Activated naive CD8-positive, alpha-beta T cell (primary cell): ENCODE measurements around the gene FAM20C.

Experiments
- H3K27ac Mint-ChIP-seq: one replicate; pipeline ENCODE4 v1.8.0; 2021; ENCODE audit warnings: mixed read lengths
- H3K27me3 Mint-ChIP-seq: one replicate; pipeline ENCODE4 v1.8.0; 2021; ENCODE audit warnings: mixed read lengths
- H3K36me3 Mint-ChIP-seq: one replicate; pipeline ENCODE4 v1.8.0; 2021; ENCODE audit warnings: mixed read lengths
- H3K4me1 Mint-ChIP-seq: one replicate; pipeline ENCODE4 v1.8.0; 2021; ENCODE audit warnings: low read depth, mixed read lengths
- H3K4me3 Mint-ChIP-seq: one replicate; pipeline ENCODE4 v1.8.0; 2021; ENCODE audit warnings: mild to moderate bottlenecking, mixed read lengths
- H3K9me3 Mint-ChIP-seq: one replicate; pipeline ENCODE4 v1.8.0; 2021; ENCODE audit warnings: low read depth, mixed read lengths

FAM20C gene

DNA sequence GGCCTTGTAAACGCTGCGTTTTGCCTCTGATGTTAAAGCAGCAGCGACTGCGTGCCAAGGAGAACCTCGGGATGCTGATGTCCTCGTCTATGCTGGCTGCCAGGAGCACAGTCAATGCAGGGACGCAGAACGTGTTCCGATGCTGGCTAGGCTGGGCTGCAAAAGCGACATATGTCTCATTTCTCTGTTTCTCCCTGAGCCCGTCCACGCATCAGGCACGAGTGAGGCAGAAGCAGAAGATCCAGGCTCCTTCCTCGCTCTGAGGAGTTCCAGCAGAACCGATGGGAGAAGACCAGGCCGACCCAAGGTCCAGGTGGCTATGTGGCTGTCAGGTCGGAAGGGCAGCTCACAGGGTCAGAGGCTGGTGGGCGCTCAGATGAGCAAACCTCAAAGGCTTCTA lies 93.9 kb downstream of the FAM20C start:
- Mint-ChIP-seq H3K27me3 (peaks cover 10% of the 10 kb centered on the region), H3K9me3 (no peaks in the 10 kb centered on the region), H3K4me3 (no peak overlapping the region), H3K4me1 (no peaks in the 10 kb centered on the region), H3K27ac (no peak overlapping the region), H3K36me3 (no peaks in the 10 kb centered on the region)

DNA sequence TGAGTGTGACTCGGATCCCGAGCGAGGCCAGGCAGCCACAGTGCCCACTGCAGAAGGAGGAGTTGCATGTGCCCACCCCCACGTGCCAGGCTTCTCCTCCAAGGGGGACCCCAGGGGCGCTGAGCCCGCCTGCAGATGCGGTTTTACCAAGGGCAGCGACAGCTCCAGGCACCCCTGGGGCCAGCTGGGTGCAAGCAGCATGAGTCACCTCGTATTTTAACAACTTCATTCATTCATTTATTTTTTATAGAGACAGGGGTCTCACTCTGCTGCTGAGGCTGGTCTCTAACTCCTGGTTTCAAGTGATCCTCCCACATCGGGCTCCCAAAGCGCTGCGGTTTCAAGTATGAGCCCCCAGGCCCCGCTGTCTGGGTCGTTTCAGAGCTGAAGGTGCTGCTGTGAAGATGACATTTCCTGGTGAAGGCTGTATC lies 96.3 kb downstream of the FAM20C start:
- H3K36me3 Mint-ChIP-seq: no peaks in the 10 kb centered on the region
- H3K27ac Mint-ChIP-seq: no peak overlapping the region
- no peaks in the 10 kb centered on the region for H3K9me3 Mint-ChIP-seq
- no peak overlapping the region for H3K4me3 Mint-ChIP-seq
- H3K27me3 Mint-ChIP-seq: peaks cover 23% of the 10 kb centered on the region
- no peaks in the 10 kb centered on the region for H3K4me1 Mint-ChIP-seq

DNA sequence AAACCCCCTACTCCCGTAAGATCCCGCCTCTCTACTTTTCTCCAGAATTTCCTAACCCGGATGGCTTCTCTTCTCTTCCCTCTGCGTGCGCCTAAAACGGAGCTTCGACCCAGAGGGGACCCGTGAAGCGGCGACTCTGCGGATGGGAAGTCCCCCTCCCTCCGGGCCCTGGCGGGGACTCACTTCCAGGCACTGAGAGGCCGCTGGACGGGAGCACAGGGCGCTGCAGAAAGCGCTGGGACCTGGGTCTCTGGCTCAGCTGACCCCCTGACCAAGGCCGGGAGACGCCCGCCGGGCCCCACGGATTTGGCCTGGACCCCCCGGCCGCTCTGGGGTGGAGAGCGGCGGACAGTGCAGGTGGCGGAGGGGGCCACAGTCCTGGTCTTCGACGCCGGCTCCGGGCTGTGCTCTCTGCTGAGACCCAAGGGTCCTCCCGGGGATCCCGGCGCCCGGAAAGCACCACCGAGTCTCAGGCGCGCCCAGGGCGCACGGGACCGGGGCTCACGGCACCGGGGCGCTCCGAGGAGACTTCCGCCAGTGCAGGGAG lies 96.9 kb downstream of the FAM20C start:
- H3K27me3 Mint-ChIP-seq: peaks cover 23% of the 10 kb centered on the region

DNA sequence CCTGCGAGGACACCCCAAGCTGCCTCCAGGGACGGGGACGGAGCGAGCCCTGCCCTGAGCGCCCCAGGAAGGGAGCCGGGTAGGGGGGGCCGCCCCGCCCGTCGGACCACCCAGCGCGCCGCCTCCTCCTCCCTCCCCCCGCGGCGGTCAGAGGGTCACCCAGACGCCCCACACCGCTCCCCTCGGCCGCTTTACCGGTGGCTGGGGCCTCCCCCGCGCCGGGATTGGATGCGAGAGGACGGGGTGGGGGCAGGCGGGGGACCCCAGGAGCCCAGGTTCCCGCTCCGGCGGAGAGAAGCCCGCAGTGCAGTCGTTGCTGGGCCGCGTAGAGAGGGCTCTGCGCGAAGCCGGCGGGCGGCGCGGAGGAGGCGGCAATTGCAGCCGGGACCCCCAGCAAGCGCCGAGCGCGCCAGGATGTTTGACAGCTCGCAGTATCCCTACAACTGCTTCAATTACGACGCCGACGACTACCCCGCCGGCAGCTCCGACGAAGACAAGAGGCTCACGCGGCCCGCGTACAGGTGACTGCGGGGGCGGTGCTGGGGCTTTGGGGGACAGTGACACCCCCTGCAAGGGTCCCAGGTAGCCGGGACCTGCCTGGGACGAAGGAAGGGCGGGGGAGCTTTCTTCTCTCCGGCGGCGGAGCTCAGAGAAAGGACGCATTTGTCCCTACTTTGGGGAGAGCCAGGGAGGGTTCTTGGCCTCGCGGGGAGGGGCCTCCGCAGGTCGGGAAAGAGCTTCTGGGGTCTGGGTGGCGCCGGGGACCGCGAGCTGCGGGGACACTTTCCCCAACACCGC lies 97.6 kb downstream of the FAM20C start, which contains the start of gene FOXL3:
Gene FOXL3, plus strand, starts transcription at position 415 of the 798 bp plus-strand sequence. Its CDS starts 0 bp downstream, at position 415.
- H3K36me3 Mint-ChIP-seq: no peaks in the 10 kb centered on the region
- H3K4me1 Mint-ChIP-seq: no peaks in the 10 kb centered on the region
- H3K27ac Mint-ChIP-seq: no peak within 1 kb of the TSS
- peaks cover 26% of the 10 kb centered on the region for H3K27me3 Mint-ChIP-seq
- H3K4me3 Mint-ChIP-seq: no peak within 1 kb of the TSS
- H3K9me3 Mint-ChIP-seq: no peaks in the 10 kb centered on the region

More for the DNA sequence above, 96.9 kb downstream of the FAM20C start:
- Mint-ChIP-seq H3K36me3 (no peaks in the 10 kb centered on the region), H3K4me1 (no peaks in the 10 kb centered on the region), H3K27ac (no peak overlapping the region), H3K4me3 (no peak overlapping the region), H3K9me3 (no peaks in the 10 kb centered on the region)

DNA sequence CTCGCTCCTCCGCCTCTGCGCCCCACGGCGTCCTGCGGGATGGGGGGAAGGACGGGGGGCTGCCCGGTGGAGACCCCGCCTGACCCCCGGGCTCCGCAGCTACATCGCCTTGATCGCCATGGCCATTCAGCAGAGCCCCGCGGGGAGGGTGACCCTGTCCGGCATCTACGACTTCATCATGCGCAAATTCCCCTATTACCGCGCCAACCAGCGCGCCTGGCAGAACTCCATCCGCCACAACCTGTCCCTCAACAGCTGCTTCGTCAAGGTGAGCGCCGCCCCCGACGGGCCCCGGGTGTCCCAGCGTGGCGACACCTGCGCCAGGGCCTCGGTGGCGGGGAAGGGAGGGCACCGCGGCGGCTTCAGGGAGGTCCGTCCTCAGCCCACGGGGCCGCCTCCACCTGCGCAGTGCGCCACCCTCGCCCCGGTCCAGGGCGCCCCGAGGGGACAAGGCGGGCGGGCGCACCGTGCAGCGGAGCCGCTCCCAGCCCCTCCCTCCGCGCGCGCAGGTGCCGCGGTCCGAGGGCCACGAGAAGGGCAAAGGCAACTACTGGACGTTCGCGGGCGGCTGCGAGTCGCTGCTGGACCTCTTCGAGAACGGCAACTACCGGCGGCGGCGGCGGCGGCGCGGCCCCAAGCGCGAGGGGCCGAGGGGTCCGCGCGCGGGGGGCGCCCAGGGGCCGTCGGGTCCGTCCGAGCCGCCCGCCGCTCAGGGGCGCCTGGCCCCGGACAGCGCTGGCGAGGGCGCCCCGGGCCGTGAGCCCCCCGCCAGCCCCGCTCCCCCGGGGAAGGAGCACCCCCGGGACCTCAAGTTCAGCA lies 98.4 kb downstream of the FAM20C start:
- H3K36me3 Mint-ChIP-seq: no peaks in the 10 kb centered on the region
- H3K27me3 Mint-ChIP-seq: peaks cover 24% of the 10 kb centered on the region
- no peaks in the 10 kb centered on the region for H3K4me1 Mint-ChIP-seq
- H3K27ac Mint-ChIP-seq: no peak overlapping the region
- H3K4me3 Mint-ChIP-seq: no peak overlapping the region
- H3K9me3 Mint-ChIP-seq: no peaks in the 10 kb centered on the region

DNA sequence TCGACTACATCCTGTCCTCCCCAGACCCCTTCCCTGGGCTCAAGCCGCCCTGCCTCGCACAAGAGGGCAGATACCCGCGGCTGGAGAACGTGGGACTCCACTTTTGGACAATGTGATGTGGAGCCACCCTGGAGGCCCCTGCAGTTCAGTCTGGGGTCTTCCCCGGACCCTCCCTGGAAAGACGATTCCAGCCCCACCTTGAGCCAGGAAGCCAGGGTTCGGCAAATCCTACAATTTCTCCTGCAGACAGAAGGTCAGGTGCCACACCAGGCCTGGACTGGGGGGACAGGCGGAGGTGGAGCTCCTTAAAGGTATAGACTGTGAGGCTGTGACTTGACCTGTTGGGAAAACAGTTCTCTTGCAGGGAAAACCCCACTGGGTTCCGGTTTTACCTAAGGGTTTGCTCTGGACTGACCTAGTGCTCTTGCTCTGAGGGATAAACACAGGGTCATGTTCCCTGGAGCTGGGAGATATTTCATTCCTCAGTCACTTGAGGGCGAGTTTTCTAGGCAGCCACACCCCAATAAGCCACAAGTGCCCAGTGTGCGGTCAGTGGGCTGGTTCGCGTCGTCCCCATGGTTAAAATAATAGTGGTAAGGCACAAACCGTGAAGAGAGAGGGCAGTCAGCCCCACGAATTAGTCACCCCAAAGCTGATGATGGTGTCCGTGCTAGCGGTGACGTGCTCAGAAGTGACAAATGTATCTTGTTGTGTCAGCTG lies 99.2 kb downstream of the FAM20C start:
- no peak overlapping the region for H3K4me3 Mint-ChIP-seq
- H3K36me3 Mint-ChIP-seq: no peaks in the 10 kb centered on the region
- peaks cover 24% of the 10 kb centered on the region for H3K27me3 Mint-ChIP-seq
- no peaks in the 10 kb centered on the region for H3K9me3 Mint-ChIP-seq
- no peaks in the 10 kb centered on the region for H3K4me1 Mint-ChIP-seq
- H3K27ac Mint-ChIP-seq: no peak overlapping the region

DNA sequence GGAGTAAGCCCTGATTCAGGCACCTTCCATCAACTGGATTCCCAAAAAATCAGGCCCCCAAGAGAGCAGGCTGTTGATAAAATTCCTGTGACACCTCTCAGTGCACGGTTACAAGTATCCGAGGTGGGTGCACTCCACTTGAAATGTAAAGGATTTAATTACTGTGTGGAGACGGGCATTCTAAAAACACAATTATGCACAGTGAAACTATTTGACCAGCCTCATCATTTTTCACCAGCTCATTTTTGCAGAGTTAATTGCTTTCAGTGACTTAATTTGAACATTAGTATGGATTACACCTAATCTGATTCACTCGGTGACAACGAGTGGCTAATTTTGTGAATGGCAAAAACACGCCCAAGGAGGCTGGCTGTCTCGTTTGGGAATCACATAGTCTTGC lies 99.9 kb downstream of the FAM20C start:
- Mint-ChIP-seq H3K9me3 (no peaks in the 10 kb centered on the region), H3K4me3 (no peak overlapping the region), H3K27me3 (peaks cover 24% of the 10 kb centered on the region), H3K27ac (no peak overlapping the region), H3K4me1 (no peaks in the 10 kb centered on the region), H3K36me3 (no peaks in the 10 kb centered on the region)

DNA sequence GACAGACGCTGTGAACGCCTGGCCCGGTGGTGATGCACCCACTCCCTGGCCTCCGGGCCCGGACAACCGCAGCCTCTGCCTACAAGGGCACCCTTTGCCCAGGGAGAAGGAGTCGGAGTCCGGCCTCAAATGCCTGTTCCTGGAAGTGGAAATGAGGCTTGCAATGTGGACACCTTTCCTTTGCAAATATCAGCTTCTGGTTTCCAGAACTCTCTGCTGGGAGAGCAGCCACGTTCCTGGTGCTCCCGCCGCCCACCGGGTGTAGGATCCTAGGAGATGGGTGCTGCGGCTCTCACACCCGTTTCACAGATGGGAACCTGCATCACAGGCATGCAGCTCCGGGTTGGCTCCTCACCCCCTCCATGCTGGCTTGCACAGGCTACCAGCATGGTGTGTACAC lies 100.5 kb downstream of the FAM20C start:
- H3K27me3 Mint-ChIP-seq: peaks cover 22% of the 10 kb centered on the region
- no peaks in the 10 kb centered on the region for H3K9me3 Mint-ChIP-seq
- no peak overlapping the region for H3K4me3 Mint-ChIP-seq
- H3K4me1 Mint-ChIP-seq: no peaks in the 10 kb centered on the region
- H3K27ac Mint-ChIP-seq: no peak overlapping the region
- no peaks in the 10 kb centered on the region for H3K36me3 Mint-ChIP-seq

DNA sequence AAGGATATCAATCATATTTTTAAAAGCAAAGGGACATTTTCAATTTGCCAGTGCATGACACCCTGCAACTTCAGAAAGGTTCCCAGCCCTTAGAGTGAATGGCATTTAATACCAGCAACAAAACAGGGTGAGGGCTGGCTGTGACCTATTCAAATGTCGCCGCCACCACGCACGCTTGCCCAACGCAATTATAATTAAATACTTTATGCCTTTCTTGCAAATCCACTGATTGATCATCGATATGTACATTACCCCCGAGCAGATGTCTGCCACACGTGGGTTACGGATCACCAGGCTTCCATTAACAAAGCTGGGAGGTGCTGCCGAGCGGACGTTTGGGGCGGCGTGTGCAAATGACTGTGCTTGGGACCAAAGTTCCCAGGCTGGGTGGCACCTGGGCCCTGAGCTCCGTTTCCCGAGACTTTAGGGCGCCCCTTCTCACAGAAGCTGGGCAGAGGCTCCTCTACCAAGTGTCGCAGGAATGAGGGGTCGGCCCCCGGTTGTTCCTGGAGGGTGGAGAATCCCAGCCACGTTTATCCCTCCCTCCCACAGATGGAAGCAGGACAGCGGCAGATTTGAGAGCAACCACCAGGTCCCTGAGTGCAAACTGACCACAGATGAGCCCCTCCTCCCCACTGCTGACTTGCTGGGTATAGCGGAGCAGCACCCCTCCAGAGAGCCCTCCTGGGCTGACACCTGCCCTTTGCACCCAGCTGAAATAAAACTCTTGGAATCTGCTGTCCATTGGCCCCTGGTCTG lies 101.5 kb downstream of the FAM20C start:
- no peak overlapping the region for H3K4me3 Mint-ChIP-seq
- H3K27me3 Mint-ChIP-seq: peaks cover 18% of the 10 kb centered on the region
- no peaks in the 10 kb centered on the region for H3K4me1 Mint-ChIP-seq
- H3K9me3 Mint-ChIP-seq: no peaks in the 10 kb centered on the region
- H3K27ac Mint-ChIP-seq: no peak overlapping the region
- H3K36me3 Mint-ChIP-seq: no peaks in the 10 kb centered on the region

DNA sequence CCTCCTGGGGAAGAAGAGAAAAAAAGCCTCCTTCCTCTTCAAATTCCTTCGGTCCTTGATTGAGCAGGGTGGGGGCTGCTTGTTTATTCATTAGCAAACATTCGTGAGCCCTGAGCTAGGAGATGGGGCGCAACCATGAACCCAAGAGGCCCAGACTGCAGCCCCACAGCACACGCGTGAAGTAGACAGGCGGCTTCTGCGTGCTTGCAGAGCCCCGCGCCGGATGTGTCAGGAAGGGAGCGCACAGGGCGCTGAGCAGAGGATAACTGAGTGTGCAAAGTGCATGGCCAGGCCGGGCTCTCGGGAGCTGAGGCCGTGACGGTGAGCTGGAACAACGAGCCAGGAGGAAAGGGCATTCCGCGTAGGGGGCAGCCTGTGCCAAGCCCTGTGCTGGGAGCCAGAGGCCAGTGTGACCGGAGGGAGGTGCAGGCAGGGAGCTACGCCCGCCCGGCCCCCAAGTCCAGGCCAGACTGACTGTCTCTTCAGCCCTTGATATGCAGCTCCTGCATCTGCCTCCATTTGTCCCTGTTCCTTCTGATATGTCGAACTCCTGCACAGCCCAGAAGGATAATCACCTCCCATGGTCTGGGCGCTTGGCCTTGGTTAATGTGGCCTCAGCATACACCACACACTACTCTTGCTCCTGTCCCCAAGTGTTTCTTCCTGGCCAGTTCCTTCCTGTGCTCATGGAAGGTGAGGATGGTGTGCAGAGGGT lies 102.2 kb downstream of the FAM20C start:
- Mint-ChIP-seq H3K4me3 (no peak overlapping the region), H3K9me3 (no peaks in the 10 kb centered on the region), H3K27me3 (peaks cover 16% of the 10 kb centered on the region), H3K27ac (no peak overlapping the region), H3K36me3 (no peaks in the 10 kb centered on the region), H3K4me1 (no peaks in the 10 kb centered on the region)

DNA sequence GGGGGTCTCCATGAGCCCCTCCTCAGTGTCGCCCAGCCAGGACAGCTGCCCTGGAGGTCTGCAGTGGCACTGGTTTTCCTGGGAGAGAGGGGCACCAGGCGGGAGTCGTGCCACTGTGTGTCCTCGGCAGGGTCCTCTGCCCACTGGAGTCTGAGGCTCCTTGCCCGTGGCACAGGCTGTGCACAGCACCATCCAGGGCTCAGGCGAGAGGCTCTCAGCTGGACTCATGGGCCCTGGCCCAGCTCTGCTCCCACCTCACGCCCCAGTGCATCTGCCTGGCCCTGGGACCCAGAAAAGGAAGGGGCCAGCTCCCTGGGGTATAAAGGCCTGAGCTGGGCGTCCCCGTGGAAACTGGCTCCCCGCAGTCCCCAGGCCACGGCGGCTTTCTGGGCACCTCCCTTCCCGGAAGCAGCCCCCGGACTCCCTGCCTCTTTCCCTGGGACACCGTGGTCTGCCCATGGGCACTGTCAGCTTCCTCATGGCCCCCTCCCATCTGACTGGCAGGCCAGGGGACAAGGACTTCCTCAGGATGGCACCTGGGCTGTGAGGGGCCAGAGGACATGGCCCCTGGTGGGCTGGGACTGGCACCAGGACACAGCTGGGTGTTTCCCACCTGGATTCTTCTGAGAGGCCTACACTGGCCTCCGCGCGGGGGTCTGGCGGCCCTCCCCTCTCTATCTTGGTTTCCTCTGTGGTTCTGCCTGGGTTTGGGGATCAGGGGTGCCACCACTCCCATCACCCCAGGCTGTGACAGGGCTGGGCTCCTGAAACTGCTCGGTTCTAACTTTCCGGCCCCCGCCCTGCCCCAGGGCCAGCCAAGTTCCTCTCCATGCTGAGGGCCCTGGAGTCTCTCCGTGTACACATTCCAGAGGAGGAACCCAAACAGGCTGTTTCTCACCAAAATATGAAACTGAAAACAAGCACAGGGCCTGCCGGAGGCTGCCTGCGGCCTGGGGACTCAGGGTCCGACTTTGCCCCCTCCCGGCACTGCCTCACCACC lies 103.1 kb downstream of the FAM20C start:
- no peaks in the 10 kb centered on the region for H3K9me3 Mint-ChIP-seq
- no peak overlapping the region for H3K27ac Mint-ChIP-seq
- no peaks in the 10 kb centered on the region for H3K4me1 Mint-ChIP-seq
- H3K27me3 Mint-ChIP-seq: peaks cover 16% of the 10 kb centered on the region
- H3K4me3 Mint-ChIP-seq: no peak overlapping the region
- H3K36me3 Mint-ChIP-seq: no peaks in the 10 kb centered on the region

DNA sequence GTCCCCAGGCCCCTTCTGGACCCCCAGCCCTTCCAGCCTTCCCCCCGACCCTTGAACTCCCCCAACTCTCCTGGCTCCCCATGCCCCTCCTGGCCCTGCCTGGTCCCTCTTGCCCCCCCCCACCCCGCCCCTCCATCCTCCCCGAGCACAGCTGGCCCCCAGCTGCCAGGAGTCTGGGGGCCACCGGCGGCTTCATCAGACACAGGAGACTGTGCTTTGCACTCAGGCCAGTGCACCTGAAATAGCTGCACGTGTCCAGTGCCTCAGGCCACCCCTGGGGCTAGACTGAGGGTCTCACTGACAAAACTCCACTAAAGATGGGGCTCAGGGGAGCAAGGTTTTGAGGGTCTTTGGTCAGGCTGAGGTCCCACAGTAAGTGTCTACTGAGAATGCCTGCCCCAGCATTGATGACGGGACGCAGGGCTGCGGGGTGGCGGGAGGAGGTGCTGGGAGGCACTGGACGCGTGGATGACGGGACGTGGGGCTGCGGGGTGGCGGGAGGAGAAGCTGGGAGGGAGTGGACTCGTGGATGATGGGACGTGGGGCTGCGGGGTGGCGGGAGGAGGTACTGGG lies 104.1 kb downstream of the FAM20C start:
- Mint-ChIP-seq H3K27ac (no peak overlapping the region), H3K4me1 (no peaks in the 10 kb centered on the region), H3K4me3 (no peak overlapping the region), H3K36me3 (no peaks in the 10 kb centered on the region), H3K9me3 (no peaks in the 10 kb centered on the region), H3K27me3 (peaks cover 16% of the 10 kb centered on the region)
